ENCODE measurements around the gene NFYC.
"Not testable (repeated sequence)": the region's sequence is repeated elsewhere in the genome, so short reads cannot be mapped to it uniquely, and the experiment has no call there.

Gene NFYC

DNA sequence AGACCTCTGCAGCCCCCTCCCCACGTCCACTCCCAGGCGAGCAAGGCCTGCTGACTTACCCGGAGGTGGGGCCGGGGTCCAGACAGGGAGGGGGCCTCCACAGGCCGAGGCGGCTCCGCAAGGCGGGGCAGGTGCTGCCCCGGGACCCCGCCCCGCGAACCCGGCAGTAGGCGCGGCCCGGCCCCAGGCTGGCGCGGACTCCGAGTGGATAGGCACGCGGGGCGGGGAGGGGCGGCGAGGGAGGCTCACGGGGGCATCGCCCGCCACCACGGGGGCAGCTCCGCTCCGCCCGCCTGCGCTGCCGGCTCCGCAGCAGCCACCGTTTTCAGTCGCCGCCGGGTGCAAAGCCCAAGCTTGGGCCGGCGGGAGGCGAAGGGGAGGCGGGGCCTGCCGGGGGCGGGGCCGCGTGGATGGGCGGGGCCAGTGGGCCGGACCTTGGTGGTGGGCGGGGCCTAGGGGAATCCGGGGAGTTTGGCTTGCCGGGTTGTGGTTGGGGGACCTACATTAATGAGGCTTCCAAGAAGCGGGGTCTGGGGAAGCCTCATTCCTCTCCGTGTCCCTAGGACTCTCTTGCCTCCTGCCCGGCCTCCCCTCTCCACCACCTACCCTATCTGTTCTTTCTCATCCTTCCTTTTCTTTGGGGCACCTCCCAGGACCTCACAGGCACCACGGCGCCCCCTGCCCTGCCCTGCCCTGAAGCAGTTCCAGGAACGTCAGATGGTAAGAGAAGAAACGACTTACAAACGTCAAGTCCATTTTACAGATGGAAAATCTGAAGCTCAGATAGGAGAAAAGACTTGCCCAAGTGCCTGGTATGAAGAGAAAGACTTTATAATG is 26.0 kb upstream of the NFYC start, which contains the start of gene RIMS3:
Gene RIMS3, minus strand, starts transcription at position 348 of the 837 bp plus-strand sequence. CDS start 23,757 bp downstream, outside the sequence.
- no peak for DNase-seq (ENCODE audit: low read depth, low spot score)

DNA sequence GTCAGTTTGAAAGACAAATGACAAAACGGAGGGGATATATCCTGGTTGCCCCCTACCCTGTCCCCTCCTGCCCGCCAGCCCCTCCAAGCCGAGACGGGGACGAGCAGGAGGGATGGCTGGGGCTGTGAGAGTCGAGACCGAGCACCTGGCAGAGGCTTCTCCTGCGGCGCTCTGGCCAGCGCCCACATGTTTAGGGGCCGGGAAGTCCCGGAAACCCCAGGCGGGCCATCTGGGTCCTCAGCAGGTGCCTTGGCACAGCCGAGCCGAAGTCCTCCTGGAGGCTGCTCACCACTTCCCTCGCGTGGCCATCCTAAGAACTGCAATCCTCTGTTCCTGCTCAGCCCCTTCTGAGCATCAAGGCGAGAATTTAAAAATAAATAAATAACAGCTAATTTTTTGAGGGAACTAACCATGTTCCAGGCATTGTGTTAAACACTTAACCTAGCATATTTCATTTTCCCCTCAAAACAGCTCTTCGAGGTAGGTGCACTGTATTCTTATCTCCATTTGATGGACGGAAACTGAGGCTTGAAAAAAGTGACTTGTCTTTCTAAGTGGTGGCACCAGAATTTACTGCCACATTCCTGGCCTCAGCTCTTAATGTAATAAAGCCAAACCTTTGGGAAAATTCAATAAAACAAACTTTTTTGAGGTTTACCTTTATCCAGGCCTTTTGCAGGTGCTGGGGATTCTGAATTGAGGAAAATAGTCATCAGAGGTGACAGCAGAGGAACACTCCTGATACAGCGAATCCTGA is 22.6 kb upstream of the NFYC start:
- DNase-seq (ENCODE audit: low read depth, low spot score) = peak; percentile 37

DNA sequence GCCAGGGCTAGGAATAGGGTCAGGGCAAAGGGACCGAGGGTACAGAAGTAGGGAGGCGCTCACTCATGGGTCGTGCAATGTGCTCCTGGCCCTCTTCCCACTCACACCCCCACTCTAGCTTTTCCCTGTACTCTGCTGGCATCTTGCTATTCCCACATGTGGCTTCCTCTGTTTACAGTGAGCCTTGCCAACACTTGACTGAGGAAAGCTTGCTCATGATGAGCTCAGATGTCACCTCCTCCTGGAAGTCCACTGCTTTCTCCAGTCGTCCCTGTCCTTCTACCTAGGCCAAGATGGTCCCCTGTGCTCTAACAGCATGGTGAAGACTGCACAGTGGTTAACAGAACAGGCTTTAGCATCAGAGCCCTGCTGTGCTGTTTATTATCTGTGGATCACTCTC is 18.1 kb upstream of the NFYC start:
- DNase-seq (ENCODE audit: low read depth, low spot score) = no peak

DNA sequence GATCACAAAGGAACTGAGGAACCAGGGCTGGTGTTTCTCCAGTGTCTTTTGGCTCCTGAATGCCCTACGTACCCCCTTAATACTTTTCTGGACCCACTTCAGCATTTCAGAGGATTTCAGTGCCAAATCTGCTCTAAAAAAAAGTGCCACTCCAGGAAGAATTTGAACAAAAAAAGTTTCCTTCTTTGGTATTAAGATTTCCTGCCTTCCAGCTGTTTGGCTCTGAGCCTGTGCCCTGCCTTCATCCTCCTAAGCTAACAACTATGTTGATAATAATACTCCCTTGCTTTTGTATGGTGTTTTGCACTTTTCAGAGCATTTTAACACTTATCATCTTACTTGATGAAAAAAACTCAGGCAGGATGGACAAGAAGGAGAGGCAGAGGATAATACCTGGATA is 15.0 kb upstream of the NFYC start:
- DNase-seq (ENCODE audit: low read depth, low spot score) = no peak

DNA sequence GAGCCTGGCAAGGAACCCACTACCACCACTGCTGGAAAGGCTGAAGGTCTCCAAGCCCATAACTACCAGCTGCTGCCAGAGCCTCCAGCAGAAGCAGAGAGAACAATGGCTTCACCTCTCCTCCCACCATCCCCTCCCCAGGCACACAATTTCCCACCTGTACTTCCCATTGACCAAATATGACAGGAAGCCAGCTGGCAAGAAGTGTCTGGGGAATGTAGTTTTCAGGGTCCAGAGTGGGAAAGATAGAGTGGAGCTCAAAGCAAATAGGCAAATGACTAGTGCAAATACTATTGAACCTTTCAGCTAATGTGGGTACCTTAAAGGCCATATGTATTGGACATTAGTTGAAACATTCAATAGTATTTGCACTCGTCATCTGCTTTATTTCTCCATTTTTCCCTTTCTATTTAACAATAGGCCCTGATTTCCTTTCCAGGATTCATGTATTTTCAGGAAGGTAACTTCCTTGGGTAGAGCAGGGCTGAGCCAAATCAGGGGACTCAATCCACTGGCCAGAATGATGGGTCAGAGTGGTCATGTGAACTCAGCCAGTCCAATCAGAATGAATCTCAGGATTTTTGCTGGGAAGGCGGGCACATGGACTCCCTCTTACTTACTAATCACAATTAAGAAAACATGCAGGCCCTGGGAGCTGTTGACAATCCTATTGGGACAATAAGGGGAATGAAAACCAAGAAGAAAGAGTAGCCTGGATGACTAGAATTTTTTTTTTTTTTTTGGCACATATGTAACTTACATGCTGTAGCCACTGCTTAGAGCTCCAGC is 12.1 kb upstream of the NFYC start:
- no peak for DNase-seq (ENCODE audit: low read depth, low spot score)

DNA sequence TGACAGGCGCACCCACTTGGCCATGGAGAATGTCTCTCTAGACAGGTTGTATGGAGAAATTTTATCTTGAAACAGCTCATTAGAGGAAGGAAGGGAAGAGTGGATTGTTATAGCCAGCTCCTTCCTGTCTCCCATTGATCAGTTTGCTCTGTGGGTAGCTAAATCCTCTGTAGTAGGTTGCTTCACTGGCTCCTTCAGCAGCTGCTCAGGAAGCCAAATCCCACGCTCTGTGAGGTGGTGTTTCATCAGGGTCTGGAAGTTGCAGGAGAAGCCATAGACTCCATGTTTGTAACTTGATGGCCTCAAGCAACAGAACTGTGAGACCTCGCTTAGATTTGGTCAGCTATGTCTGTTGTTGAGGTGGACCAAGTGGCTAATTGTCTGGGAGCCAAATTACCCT is 6.8 kb upstream of the NFYC start:
- no peak for DNase-seq (ENCODE audit: low read depth, low spot score)

DNA sequence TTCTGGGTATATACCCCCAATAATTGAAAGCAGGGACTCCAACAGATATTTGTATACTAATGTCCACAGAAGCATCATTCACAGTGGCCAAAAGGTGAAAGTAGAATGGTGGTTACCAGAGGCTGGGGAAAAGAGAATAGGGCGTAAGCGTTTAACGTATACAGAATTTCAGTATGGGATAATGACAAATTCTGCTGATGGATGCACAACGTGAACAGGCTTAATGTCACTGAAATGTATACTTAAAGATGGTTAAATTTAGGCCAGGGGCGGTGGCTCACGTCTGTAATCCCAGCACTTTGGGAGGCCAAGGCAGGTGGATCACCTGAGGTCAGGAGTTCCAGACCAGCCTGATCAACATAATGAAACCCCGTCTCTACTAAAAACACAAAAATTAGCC is 4.4 kb upstream of the NFYC start:
- no peak for DNase-seq (ENCODE audit: low read depth, low spot score)

DNA sequence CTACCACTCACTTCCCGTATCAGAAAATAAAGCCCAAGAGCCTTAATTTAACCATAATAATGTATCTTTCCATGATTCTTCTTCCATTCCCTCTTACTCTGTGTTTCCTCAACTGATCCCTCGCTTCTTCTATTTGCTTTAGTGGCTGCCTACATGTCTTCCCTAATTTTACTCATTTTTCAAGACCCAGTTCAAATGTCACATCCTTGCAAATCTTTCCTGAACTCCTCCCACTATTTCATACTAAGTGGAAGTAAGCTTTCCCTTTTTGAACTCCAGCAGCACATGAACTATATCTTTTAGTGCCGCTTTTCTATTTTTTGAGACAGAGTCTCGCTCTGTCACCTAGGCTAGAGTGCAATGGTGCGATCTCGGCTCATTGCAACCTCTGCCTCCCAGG is 3.8 kb upstream of the NFYC start:
- no peak for DNase-seq (ENCODE audit: low read depth, low spot score)

DNA sequence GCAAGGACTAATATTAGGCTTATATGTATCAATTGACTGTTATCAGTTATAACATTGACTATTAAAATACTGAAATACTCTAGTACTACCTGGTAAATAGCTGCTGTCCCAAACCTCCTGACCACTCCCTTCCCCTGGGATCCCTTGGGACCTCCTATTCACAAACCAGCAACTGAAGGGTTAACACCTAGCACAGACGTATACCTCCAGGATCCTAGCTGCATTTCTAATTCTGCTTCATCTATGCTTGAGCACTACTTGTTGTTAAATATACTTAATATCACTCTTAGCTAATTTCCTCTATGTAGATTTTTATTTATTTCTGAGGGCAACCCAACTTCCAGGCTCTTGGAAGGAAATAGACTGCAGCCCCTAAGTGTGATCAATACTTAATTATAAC is 1.8 kb upstream of the NFYC start:
- no peak for DNase-seq (ENCODE audit: low read depth, low spot score)

DNA sequence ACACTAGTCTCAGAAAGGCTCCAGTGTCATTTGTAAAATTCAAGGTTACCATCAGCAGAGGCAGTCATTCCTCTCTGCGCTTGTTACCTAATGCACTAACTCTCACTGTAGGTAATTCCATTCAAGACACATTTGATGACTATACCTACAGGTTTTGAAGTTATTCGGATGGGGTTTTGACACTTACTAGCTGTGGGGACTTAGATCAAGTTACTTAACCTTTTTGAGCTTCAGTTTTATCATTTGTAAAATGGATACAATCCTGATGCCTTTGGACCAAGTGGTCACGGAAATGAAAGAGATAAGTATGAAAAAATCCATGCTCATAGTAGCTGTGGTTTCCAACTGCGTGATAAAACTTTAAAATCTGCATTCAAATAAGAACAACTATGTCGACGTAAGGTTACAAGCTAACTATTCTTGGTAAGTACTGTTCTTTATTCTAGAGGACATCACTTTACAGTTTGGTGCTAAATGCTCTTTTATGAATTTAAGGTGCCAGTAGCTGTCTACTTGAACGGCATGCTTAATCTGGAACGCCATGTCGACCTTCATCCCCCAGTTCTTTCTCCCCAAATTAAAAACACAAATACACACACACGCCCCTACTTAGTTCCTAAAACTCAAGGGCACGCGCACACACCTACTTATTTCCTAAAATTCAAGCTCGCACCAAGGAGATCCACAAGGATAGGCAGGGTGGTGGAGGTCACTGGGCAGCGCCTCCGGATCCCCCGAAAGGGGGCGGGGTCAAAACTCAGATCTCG is 550 bp upstream of the NFYC start:
- no peak for DNase-seq (ENCODE audit: low read depth, low spot score)

DNA sequence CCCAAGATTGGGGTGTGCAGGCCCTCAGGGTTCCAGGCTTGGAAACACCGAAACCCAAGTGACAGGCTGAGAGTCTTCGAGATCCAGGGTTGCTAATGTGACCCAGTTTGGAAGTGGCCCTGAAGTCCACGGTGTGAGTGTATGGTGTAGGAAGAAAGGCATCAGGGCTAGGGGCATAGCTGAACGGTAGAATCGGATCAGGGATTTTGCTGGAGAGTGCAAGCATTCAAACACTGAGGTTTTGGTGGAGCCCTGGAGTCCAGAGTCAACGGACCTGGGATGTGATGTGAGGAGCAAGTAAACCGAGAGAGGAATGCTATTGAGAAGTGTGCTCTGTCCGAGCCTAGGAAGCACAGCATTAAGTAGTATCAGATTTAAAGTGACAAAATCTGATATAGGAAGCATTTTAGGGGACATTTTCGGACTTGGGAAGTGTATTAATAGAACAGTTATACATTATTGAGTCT is 958 bp downstream of the NFYC start:
- DNase-seq (ENCODE audit: low read depth, low spot score) = no peak

DNA sequence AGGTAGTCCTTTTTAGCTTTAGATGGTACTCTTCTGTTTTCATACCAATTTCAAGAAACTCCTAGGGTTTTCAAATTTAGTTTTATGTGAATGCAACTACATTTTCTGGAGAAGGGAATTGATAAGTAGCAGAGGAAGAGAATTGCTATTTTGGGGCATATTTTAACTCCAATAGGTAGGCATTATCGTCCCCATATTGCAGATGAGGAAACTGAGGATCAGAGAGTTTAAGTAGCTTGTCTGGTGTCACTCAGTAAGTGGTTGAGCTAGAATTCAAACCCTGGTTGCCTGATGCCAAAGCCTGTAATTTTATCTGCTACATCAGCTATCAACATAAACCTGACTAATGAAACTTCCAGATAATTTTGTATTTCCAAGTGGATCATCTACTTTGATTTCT is 1.9 kb downstream of the NFYC start:
- DNase-seq (ENCODE audit: low read depth, low spot score) = no peak

DNA sequence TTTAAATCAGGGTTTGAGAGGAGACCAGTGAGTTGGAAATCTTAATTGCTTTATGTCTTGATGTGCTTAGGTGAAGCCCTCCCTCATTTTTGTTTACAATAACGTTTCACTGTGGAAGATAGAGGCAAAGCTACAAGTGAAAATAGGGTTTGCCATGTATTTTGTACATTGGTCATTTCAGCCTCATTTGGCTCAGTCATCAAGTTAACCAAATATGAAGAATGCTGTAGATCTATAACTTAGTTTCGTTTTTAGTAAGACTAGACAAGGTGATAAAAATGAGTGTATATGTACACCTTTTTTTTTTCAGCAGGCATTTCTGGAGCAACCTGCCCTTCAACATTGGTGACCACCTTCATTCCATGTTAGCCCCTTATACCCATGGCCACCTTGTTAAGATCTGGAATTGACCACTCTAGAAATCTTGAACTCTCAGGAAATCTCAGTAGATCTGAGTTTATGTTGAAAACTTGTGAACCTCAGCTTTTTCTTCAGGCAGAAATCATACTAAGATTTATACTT is 2.9 kb downstream of the NFYC start:
- DNase-seq (ENCODE audit: low read depth, low spot score) = no peak

DNA sequence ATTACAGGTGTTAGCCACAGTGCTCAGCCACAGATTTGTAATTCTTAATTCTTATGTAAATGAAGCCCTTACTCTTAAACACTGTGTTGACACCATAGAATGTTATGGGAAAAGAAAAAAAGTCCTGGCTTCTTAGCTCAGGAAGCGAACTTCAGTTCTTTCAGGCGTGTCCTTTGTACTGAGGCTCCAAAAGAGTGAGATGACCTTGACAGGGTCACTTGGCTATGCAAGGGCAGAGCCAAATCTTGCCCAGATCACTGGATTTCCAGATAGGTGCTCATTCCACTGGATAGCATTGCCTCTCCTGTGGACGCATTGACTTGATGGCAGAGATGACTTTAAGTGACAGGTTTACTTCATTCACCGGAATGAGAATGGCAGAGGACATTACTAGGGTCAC is 4.8 kb downstream of the NFYC start:
- DNase-seq (ENCODE audit: low read depth, low spot score) = no peak

DNA sequence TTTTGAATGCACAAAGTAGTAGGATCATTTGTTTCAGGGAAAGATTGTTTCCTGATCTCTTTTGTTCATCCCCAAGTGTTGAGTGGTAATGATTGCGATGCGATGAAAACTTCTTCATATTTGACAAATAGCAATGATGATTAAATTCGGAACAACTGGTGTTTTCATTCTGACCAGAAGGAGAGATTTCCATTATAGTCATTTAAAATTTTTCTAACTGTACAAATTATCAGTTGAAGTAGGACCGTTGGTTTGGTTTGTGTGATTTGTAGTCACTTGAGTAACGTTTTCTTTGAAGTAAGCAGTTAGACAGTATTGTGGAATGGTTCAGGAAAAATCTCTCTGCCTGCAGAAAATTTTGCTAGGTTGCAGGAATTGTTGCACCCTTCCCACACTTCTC is 5.9 kb downstream of the NFYC start:
- no peak for DNase-seq (ENCODE audit: low read depth, low spot score)

DNA sequence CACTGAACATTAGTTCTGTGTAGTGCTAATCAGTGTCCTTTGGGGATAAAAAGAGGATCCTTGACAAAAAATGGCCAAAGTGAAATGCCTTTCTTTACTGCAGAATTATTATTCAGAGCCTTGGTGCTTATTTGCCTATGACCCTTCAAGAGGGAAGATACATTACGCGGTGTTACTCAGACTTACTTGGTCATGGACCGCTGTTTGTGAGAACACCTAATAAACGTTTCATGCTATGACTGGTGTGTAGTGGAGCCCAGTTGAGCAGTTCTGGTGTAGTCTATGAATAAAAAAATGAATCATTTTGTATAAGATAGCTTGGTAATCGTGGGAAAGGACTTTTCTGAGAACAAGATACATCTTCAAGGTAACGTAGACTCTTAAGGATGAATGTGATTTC is 8.3 kb downstream of the NFYC start:
- no peak for DNase-seq (ENCODE audit: low read depth, low spot score)

DNA sequence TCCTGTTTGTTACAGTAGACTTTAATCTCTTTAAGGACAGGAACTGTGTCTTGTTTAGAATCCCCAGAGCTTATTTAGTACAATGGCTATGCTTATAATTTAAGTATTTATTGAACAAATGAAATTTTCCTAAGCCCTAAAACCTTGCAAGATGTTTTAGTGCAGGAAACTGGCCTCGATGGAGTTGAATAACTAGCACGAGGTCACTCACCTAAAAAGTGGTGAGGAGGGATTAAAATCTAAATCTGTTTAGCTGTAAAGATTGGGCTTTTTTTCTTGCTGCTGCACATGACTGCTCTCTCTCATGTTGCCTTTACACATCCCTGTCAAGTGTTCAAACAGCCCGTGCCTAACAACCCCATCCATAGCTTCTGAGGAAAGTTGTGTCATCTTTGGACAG is 10.2 kb downstream of the NFYC start:
- no peak for DNase-seq (ENCODE audit: low read depth, low spot score)

DNA sequence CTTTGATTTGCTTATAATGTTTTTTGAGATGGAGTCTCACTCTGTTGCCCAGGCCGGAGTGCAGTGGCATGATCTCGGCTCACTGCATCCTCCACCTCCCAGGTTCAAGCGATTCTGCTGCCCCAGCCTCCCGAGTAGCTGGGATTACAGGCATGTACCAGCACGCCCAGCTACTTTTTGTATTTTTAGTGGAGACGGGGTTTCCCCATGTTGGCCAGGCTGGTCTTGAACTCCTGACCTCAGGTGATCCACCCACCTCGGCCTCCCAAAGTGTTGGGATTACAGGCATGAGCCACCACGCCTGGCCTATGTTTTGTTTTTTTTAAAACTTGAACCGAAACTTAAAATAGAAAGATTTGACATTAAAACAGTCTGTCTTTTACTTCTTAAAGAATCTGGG is 11.3 kb downstream of the NFYC start:
- DNase-seq (ENCODE audit: low read depth, low spot score) = not testable (repeated sequence)

DNA sequence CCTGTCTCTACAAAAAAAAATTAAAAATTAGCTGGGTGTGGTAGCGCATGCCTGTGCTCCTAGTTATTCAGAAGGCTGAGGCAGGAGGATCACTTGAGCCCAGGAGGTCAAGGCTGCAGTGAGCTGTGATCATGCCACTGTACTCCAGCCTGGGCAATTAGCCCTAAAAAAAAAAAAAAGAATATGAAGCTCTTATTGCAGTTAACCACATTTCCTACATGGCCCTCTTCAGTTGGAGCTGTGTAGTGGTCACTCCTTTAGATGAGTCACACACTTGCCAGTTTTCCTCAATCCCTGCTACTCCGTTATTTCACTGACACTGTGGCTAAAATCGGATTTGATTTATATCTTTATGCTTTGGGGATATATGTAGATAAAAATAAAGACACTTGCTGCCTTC is 11.8 kb downstream of the NFYC start:
- DNase-seq (ENCODE audit: low read depth, low spot score) = no peak

DNA sequence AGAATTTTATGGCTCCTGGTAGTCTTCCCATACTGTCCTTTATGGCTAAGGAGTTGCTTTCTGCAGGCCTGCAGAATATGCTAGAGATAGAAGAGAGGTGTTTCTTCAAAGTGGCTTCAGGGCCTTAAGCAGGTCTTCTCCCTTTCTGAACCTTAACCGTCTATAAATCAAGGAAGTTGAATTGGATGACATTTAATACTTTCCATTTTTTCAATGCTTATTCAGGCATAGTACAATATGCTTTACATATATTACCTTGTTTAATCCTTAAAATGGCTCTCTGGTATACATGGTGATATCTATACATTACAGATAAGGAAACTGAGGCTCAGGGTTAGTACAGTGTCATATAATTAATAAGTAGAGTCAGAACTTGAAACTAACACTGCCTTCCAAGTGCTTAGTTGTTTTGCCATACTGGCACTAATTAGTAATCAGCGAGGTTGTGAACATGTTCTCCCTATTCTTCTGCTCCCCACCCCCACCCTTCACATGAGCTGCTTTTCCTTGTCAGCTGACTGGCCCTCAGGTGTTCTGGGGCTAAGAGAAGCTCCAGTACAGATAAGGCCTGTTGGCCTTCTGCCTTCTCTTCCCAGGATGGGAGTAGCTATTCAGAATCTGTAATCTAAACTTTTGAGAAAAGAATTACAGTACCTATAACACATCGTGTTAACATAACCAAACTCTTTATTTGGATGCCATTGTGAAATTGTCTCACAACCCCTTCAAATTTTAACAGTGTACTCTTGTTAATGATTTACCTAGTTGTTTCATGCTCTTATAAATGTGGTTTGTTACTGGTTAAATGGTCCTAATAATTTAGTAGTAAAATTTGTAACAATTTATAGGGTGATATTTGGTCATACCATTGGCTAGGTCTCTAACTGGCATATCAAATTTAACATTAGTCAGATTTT is 13.6 kb downstream of the NFYC start:
- no peak for DNase-seq (ENCODE audit: low read depth, low spot score)
